Mesothelial cell of epicardium (in vitro differentiated cells): Measurements from ENCODE around the gene MIP. TPM values are rescaled to one million over a fixed set of nuclear protein-coding genes. Genes with fewer than 3 reads are reported as not detected.
A peak's percentile ranks its signal among the peaks of the same experiment; 100 is the strongest.

Experiments
- DNase-seq, 2 experiments: peaks; one replicate each; pipeline ENCODE4 v3.0.0; 2021; ENCODE audit warnings: low spot score in 2 of 2; ENCODE audit not compliant: unreplicated experiment in 2 of 2
- H3K27ac Mint-ChIP-seq: 2 replicates; pipeline ENCODE4 v1.8.0; 2021; ENCODE audit warnings: mixed read lengths
- H3K27me3 Mint-ChIP-seq: 2 replicates; pipeline ENCODE4 v1.8.0; 2021; ENCODE audit warnings: low read depth, mixed read lengths
- H3K36me3 Mint-ChIP-seq: 2 replicates; pipeline ENCODE4 v1.8.0; 2021; ENCODE audit warnings: mixed read lengths
- H3K4me1 Mint-ChIP-seq: 2 replicates; pipeline ENCODE4 v1.8.0; 2021; ENCODE audit warnings: mixed read lengths
- H3K4me3 Mint-ChIP-seq: 2 replicates; pipeline ENCODE4 v1.8.0; 2021; ENCODE audit warnings: mild to moderate bottlenecking, moderate library complexity, mixed read lengths
- H3K9me3 Mint-ChIP-seq: 2 replicates; pipeline ENCODE4 v1.8.0; 2021; ENCODE audit warnings: mixed read lengths
- CTCF ChIP-seq: fragments of 200-600 bp; sonication (generic); IDR thresholded peaks from one replicate; pipeline ENCODE4 v1.5.0; 2021; ENCODE audit warnings: antibody characterized with exemption; ENCODE audit not compliant: unreplicated experiment
- total RNA-seq: library from RNA; stranded (reverse); gene quantifications from 3 replicates; pipeline ENCODE4 v1.2.1, GENCODE V29; 2021

MIP gene
- total RNA-seq, 1 donor from 2014 or later, result not detected

DNA sequence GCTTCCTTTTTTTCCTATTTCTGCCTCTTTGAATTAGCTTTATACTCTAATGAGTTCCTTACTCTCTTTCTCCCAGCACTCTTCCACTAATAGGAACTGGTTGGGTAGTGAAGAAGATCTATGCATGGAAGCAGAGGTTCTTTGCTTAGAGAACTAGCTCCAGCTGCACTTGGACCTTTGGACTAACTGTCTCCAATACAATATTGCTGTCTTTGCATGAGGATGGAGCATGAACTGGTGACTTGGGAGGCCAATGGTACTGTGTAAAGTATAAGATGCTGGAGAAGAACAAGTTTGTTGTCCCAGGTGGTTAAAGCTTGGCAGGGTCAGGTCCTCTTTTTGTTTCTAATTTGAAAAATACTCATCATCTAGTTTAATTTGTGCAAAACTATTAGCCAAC is 35.9 kb upstream of the MIP start:
- DNase-seq, result no peak
- Mint-ChIP-seq H3K4me3 (no peak overlapping the region), H3K36me3 (peaks cover 2% of the 10 kb centered on the region), H3K9me3 (peaks cover 4% of the 10 kb centered on the region), H3K27ac (no peak overlapping the region), H3K27me3 (peaks cover 62% of the 10 kb centered on the region), H3K4me1 (peaks cover 11% of the 10 kb centered on the region)
- no peak for TF ChIP-seq CTCF

- peaks cover 2% of the 10 kb centered on the region for H3K36me3 Mint-ChIP-seq
- TF ChIP-seq CTCF, result no peak
- H3K27ac Mint-ChIP-seq, result peak within 1 kb of the TSS; percentile 1
- peak within 1 kb of the TSS; percentile 68 for H3K4me3 Mint-ChIP-seq
- H3K9me3 Mint-ChIP-seq, result peaks cover 4% of the 10 kb centered on the region
- H3K4me1 Mint-ChIP-seq, result peaks cover 11% of the 10 kb centered on the region
- peak; percentile 50 to 77 for DNase-seq
- H3K27me3 Mint-ChIP-seq, result peaks cover 67% of the 10 kb centered on the region
These were observed 33.8 kb upstream of the MIP start, which contains the start of gene GLS2 for GRCh38 chr12:56488041-56488955. GLS2 (minus strand) TSS chr12:56488161; CDS start chr12:56488118, 43 bp downstream.

GRCh38 chr12:56487448-56488040 is 33.1 kb upstream of the MIP start:
- Mint-ChIP-seq H3K4me3 (peak overlapping the region; percentile 68), H3K4me1 (peaks cover 11% of the 10 kb centered on the region), H3K36me3 (peaks cover 2% of the 10 kb centered on the region), H3K27me3 (peaks cover 64% of the 10 kb centered on the region), H3K9me3 (peaks cover 4% of the 10 kb centered on the region), H3K27ac (no peak overlapping the region)
- no peak for TF ChIP-seq CTCF
- peak in 1 of 2 experiments; percentile 59 for DNase-seq

GRCh38 chr12:56486694-56487093 is 32.2 kb upstream of the MIP start:
- no peak for TF ChIP-seq CTCF
- Mint-ChIP-seq H3K4me3 (peak overlapping the region; percentile 68), H3K27me3 (peaks cover 61% of the 10 kb centered on the region)

DNA sequence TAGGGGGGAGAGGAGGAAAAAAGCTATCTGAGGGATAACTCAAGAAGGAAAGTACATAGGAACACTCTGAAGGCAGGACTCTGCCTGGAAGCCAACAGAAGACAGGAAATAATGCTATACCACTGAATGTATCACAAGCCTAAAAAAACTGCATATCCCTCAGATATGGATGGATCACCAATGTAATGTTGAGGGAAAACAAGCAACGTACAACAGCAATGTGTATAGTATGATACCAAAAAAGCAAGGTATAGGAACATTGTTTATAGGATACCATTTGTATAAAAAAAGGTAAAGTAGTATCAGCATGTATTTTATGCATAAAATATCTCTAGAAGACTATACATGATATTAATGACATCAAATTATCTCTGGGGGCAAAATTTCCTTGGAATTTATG is 30.1 kb upstream of the MIP start:
- TF ChIP-seq CTCF, result no peak
- H3K9me3 Mint-ChIP-seq, result peaks cover 4% of the 10 kb centered on the region
- H3K36me3 Mint-ChIP-seq, result peaks cover 2% of the 10 kb centered on the region
- no peak overlapping the region for H3K4me3 Mint-ChIP-seq
- DNase-seq, result no peak
- peaks cover 40% of the 10 kb centered on the region for H3K27me3 Mint-ChIP-seq
- H3K27ac Mint-ChIP-seq, result no peak overlapping the region
- H3K4me1 Mint-ChIP-seq, result peaks cover 11% of the 10 kb centered on the region

More at GRCh38 chr12:56486694-56487093, 32.2 kb upstream of the MIP start:
- DNase-seq, result no peak
- peaks cover 4% of the 10 kb centered on the region for H3K9me3 Mint-ChIP-seq
- peaks cover 2% of the 10 kb centered on the region for H3K36me3 Mint-ChIP-seq
- no peak overlapping the region for H3K27ac Mint-ChIP-seq
- peaks cover 11% of the 10 kb centered on the region for H3K4me1 Mint-ChIP-seq
